Dermis blood vessel endothelial cell (primary cell): ENCODE results near the gene OR52E4. TPM values are rescaled to one million over a fixed set of nuclear protein-coding genes. Genes with fewer than 3 reads are reported as not detected.
A peak's percentile ranks its signal among the peaks of the same experiment; 100 is the strongest.

ENCODE experiments used
- DNase-seq: peaks from one replicate; pipeline ENCODE4 v3.0.0; 2010
- total RNA-seq: library from RNA; depleted of rRNA; stranded (reverse); fragments of >200 nt; gene quantifications from 2 replicates; pipeline ENCODE4 v1.2.3, GENCODE V29; 2014

Gene OR52E4
- total RNA-seq, result not detected in 2 replicates

GRCh38 chr11:5880329-5880728 lies at the start of gene OR52E4:
Gene OR52E4, plus strand, starts transcription at chr11:5880629. Its CDS starts 3,664 bp downstream, at chr11:5884293.
- no peak for DNase-seq

- no peak for DNase-seq
These were observed 49.1 kb upstream of the OR52E4 start for GRCh38 chr11:5831196-5831829.

GRCh38 chr11:5833446-5833845 lies 47.0 kb upstream of the OR52E4 start:
- DNase-seq, result no peak

- no peak for DNase-seq
These were observed 42.7 kb upstream of the OR52E4 start for GRCh38 chr11:5837695-5838094.

GRCh38 chr11:5841797-5842196 lies 38.6 kb upstream of the OR52E4 start, which contains the start of gene OR52E6:
Gene OR52E6, minus strand, starts transcription at chr11:5841897. Its CDS starts 0 bp downstream, at chr11:5841897.
- no peak for DNase-seq

GRCh38 chr11:5846701-5847100 lies 33.7 kb upstream of the OR52E4 start:
- DNase-seq, result no peak

- DNase-seq, result no peak
These were observed 32.7 kb upstream of the OR52E4 start for GRCh38 chr11:5847711-5848110.

GRCh38 chr11:5851002-5851401 lies 29.4 kb upstream of the OR52E4 start:
- DNase-seq, result no peak

- no peak for DNase-seq
These were observed 22.8 kb upstream of the OR52E4 start, which contains the start of gene OR52E8 for GRCh38 chr11:5857590-5857989. Gene OR52E8, minus strand, starts transcription at chr11:5857690. Its CDS starts 0 bp downstream, at chr11:5857690.

- no peak for DNase-seq
These were observed 14.6 kb upstream of the OR52E4 start for GRCh38 chr11:5865826-5866225.

GRCh38 chr11:5878564-5878963 lies 1.9 kb upstream of the OR52E4 start:
- no peak for DNase-seq

- DNase-seq, result no peak
These were observed 1.3 kb downstream of the OR52E4 start for GRCh38 chr11:5881756-5882155.

- DNase-seq, result no peak
These were observed 6.7 kb downstream of the OR52E4 start for GRCh38 chr11:5887172-5887571.

GRCh38 chr11:5887661-5888060 lies 7.2 kb downstream of the OR52E4 start:
- DNase-seq, result no peak

GRCh38 chr11:5891216-5891800 lies 10.9 kb downstream of the OR52E4 start:
- DNase-seq, result peak; percentile 35

GRCh38 chr11:5892908-5893307 lies 12.5 kb downstream of the OR52E4 start, which contains the start of gene OR52E5:
Gene OR52E5, plus strand, starts transcription at chr11:5893208. Its CDS starts 7,569 bp downstream, at chr11:5900777.
- DNase-seq, result no peak

- DNase-seq, result no peak
These were observed 19.1 kb downstream of the OR52E4 start for GRCh38 chr11:5899534-5899933.

GRCh38 chr11:5910540-5910939 lies 30.1 kb downstream of the OR52E4 start:
- DNase-seq, result no peak

- DNase-seq, result no peak
These were observed 42.5 kb downstream of the OR52E4 start for GRCh38 chr11:5922749-5923426.

GRCh38 chr11:5923427-5923776 lies 43.0 kb downstream of the OR52E4 start:
- DNase-seq, result no peak

GRCh38 chr11:5923794-5924193 lies 43.4 kb downstream of the OR52E4 start:
- no peak for DNase-seq

- no peak for DNase-seq
These were observed 47.8 kb downstream of the OR52E4 start for GRCh38 chr11:5928271-5928670.

GRCh38 chr11:5928811-5929210 lies 48.4 kb downstream of the OR52E4 start:
- no peak for DNase-seq
